Muscle of back (tissue), 13 donors: ENCODE results near the gene CD14. TPM values are rescaled to one million over a fixed set of nuclear protein-coding genes. Genes with fewer than 3 reads are reported as not detected.
"Not testable (repeated sequence)": the region's sequence is repeated elsewhere in the genome, so short reads cannot be mapped to it uniquely, and the experiment has no call there.

Source experiments
- DNase-seq, 3 donors: peaks; one replicate each; pipeline versions ENCODE4 v3.0.0 to v3.0.0-alpha.2; 2013
- long read RNA-seq, 9 donors: transcript quantifications; one replicate each; lab custom pipeline, GENCODE V29; 2026
- polyA plus RNA-seq, 10 donors: library from polyadenylated mRNA; unstranded; fragments of 120-200 nt; gene quantifications; one replicate each; pipeline ENCODE4 v1.2.1, GENCODE V29; 2013; ENCODE audit not compliant: insufficient read length in 10 of 10

Gene CD14
- polyA plus RNA-seq = 10 to 100 TPM; 15.2 to 38.2 (median 24.1) TPM
- long read RNA-seq, donor 1, transcript CD14-201 (2 exons, 1,886 nt) = major isoform, 17 of 17 reads
- long read RNA-seq, donor 1, partial matches to known transcripts = 0 of 17 reads
- long read RNA-seq, donor 1, other reads (novel, unspliced or antisense) = 0 of 17 reads
- long read RNA-seq, donor 2, transcript CD14-201 (2 exons, 1,886 nt) = major isoform, 6 of 6 reads
- long read RNA-seq, donor 2, partial matches to known transcripts = 0 of 6 reads
- long read RNA-seq, donor 2, other reads (novel, unspliced or antisense) = 0 of 6 reads
- long read RNA-seq, donor 3 = 0 reads
- long read RNA-seq, donor 4, transcript CD14-201 (2 exons, 1,886 nt) = major isoform, 5 of 5 reads
- long read RNA-seq, donor 4, partial matches to known transcripts = 0 of 5 reads
- long read RNA-seq, donor 4, other reads (novel, unspliced or antisense) = 0 of 5 reads
- long read RNA-seq, donor 5, transcript CD14-201 (2 exons, 1,886 nt) = major isoform, 24 of 24 reads
- long read RNA-seq, donor 5, partial matches to known transcripts = 0 of 24 reads
- long read RNA-seq, donor 5, other reads (novel, unspliced or antisense) = 0 of 24 reads
- long read RNA-seq, donor 6, transcript CD14-201 (2 exons, 1,886 nt) = major isoform, 16 of 16 reads
- long read RNA-seq, donor 6, partial matches to known transcripts = 0 of 16 reads
- long read RNA-seq, donor 6, other reads (novel, unspliced or antisense) = 0 of 16 reads
- long read RNA-seq, donor 7, transcript CD14-201 (2 exons, 1,886 nt) = major isoform, 6 of 6 reads
- long read RNA-seq, donor 7, partial matches to known transcripts = 0 of 6 reads
- long read RNA-seq, donor 7, other reads (novel, unspliced or antisense) = 0 of 6 reads
- long read RNA-seq, donor 8, transcript CD14-201 (2 exons, 1,886 nt) = major isoform, 9 of 9 reads
- long read RNA-seq, donor 8, partial matches to known transcripts = 0 of 9 reads
- long read RNA-seq, donor 8, other reads (novel, unspliced or antisense) = 0 of 9 reads
- long read RNA-seq, donor 9, partial matches to known transcripts = 0 of 3 reads
- long read RNA-seq, donor 9, other reads (novel, unspliced or antisense) = 0 of 3 reads

- DNase-seq = peak in 2 of 3 donors; percentile 11 to 40
Measured at GRCh38 chr5:140633021-140633471, at the start of gene CD14. TSS of gene CD14 (minus strand) at chr5:140633175. CDS start at chr5:140633071, 104 bp downstream.

- no peak for DNase-seq
Measured at GRCh38 chr5:140678993-140679392, 46.0 kb upstream of the CD14 start.

- no peak for DNase-seq
Measured at GRCh38 chr5:140677947-140678346, 45.0 kb upstream of the CD14 start.

DNA sequence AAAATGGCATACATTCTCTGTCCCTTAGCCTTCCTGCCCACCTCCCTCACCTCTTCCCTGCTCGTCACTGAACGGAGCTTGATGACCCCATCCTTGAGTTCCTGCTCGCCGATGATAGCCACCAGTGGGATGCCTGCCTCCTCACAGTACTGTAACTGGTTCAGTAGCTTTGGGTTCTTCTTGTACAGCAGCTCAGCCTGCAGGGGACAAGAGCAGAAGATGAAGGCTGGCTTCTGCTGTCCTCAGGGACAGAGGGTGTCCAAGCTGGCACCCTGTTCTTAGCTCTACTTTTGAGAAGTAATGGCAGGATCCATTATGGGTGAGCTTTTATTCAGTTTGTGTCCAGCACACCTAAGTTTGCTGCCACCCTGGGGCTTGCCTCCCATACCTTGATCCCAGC, 41.7 kb upstream of the CD14 start:
- no peak for DNase-seq

GRCh38 chr5:140674211-140674610, 41.2 kb upstream of the CD14 start:
- no peak for DNase-seq

GRCh38 chr5:140673187-140673976, 40.4 kb upstream of the CD14 start, which contains the start of gene DND1:
TSS of gene DND1 (minus strand) at chr5:140673576. CDS start at chr5:140673542, 34 bp downstream.
- DNase-seq = no peak

GRCh38 chr5:140672455-140673186, 39.6 kb upstream of the CD14 start:
- peak in 1 of 3 donors; percentile 61 for DNase-seq

- DNase-seq = no peak
Measured at GRCh38 chr5:140671472-140672125, 38.6 kb upstream of the CD14 start.

- DNase-seq = not testable (repeated sequence)
Measured at GRCh38 chr5:140671035-140671434, 38.1 kb upstream of the CD14 start.

GRCh38 chr5:140664359-140665119, 31.6 kb upstream of the CD14 start, which contains the start of gene WDR55:
TSS of gene WDR55 (plus strand) at chr5:140664904. CDS start at chr5:140664913, 9 bp downstream.
- DNase-seq = peak; percentile 90 to 97 (median 94)

DNA sequence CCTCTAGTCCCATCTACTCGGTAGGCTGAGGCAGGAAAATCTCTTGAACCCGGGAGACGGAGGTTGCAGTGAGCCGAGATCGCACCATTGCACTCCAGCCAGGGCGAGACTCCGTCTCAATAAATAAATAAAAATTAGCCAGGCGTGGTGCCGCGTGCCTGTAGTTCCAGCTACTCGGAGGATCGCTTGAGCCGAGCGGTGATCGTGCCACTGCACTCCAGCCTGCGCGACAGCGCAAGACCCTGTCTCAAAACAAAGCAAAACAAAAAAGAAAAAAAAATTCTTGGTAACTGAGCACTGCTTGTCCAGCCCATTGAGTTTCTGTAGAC, 31.0 kb upstream of the CD14 start:
- no peak for DNase-seq

DNA sequence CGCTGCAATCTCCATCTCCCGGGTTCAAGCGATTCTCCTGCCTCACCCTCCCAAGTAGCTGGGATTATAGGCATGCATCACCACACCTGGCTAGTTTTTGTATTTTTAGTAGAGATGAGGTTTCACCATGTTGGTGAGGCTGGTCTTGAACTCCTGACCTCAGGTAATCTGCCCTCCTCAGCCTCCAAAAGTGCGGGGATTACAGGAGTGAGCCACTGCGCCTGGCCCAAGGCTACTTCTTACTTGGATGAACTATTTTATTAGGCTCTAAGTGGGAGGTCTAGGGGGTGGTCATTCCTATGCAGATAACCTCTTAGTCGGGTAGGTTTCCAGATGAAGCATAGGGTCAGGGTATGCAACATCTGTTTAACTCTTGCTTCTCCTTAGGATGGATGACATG, 27.4 kb upstream of the CD14 start:
- DNase-seq = not testable (repeated sequence)

- no peak for DNase-seq
Measured at GRCh38 chr5:140658870-140659269, 25.9 kb upstream of the CD14 start.

GRCh38 chr5:140647042-140647419, 14.1 kb upstream of the CD14 start:
- DNase-seq = no peak

DNA sequence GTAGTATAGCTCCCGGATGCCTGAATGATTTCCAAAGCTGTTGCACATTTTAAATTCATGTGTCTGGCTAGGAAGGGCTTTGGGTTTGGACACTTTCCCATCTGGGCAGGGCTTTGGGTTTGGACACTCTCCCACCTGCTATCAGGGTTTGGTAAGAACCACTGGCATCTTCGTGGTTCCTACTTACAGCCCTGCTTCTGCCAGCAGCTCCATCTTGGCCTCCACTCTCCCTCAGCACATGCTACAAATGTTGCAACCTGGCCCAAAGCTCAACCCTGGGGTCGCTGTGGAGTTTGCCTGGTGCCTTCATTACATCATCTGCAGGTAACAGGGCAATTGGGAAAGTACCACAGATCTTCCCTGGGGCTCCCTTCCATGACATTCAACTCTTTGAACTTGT, 9.7 kb upstream of the CD14 start:
- no peak for DNase-seq

- DNase-seq = no peak
Measured at GRCh38 chr5:140641716-140642115, 8.7 kb upstream of the CD14 start.

DNA sequence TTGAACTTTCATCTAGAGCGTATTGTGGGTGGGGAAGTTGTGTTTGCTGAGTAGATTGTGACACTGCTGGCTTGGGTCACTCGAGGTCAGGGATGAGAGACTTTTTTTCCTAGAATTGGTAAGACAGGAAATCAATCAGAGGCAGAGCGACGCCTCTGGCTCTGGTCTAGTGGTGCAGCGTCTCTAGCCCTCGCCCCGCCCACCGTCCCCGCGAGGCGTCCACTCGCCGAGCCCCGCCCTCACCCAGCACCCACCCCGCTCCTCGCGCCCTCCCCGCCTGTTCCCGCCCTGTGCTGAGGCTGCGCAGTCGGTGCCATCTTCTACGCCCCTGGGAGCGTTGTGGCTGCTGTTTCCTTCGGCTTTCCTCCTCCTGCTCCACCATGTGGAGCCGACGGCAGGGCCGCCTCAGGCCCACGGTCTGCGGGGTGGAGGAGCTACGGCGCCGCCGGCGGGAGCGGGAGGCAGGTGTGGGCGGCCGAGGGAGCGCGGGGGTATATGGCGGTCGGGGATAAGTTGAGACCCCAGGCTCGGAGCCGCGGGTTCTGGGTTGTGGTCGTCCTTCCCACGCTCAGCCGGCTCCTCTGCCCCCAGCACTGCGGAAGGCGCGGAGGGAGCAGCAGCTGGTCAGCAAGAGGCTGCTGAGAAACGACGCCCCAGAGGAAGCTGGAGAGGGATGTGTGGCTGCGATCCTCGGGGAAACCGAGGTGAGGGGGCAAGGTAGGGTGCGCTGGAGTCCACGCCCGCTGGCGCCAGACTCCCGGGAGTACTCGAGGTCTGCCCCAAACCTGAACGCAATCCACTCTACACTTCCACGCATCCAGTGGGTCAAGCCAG, 6.4 kb upstream of the CD14 start, which contains the start of gene TMCO6:
Gene TMCO6, plus strand, starts transcription at position 304 of the 834 bp plus-strand sequence. Its CDS starts 77 bp downstream, at position 381.
- peak; percentile 93 to 97 (median 94) for DNase-seq

DNA sequence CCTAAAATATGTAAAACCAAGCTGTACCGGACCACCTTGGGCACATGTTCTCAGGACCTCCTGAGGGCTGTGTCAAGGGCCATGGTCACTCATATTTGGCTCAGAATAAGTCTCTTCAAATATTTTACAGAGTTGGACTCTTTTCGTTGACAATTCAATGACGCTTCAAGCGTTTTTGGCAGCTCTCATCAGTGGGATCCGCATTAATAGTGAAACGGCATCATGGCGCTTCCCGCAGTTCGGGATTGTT, 5.8 kb upstream of the CD14 start:
- not testable (repeated sequence) for DNase-seq
